ENCODE data around the gene PRODH2. TPM values are rescaled to one million over a fixed set of nuclear protein-coding genes. Genes with fewer than 3 reads are reported as not detected.

The PRODH2 gene
- total RNA-seq, 4 donors from 2014 or later = not detected

DNA sequence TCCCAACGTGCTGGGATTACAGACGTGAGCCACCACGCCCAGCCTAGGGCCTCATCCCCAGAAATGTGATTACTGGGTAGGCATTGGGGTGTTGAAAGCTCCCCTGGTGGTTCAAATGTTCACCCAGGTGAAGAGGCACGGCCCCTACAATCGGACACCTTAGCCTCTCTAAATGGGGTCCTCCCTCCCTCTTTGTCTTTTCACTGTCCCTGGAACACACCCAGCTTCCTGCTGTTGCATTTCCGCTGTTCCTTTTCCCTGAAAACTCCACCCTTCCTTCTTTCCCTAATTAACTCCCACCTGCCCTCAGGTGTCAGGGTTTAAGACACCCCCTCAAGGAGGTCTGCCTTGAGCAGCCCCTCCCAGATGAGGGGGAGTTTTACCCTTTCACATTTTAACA lies 3.6 kb upstream of the PRODH2 start:
- 15% methylated on average over 3 of the region's 6 CpGs for WGBS
- H3K4me3 ChIP-seq = no peak overlapping the region
- DNase-seq (ENCODE audit: low spot score in 2 of 2) = no peak
- no peak for TF ChIP-seq POLR2AphosphoS5 (IDR thresholded peaks at IDR 0.05)
- TF ChIP-seq, protein P1, sequence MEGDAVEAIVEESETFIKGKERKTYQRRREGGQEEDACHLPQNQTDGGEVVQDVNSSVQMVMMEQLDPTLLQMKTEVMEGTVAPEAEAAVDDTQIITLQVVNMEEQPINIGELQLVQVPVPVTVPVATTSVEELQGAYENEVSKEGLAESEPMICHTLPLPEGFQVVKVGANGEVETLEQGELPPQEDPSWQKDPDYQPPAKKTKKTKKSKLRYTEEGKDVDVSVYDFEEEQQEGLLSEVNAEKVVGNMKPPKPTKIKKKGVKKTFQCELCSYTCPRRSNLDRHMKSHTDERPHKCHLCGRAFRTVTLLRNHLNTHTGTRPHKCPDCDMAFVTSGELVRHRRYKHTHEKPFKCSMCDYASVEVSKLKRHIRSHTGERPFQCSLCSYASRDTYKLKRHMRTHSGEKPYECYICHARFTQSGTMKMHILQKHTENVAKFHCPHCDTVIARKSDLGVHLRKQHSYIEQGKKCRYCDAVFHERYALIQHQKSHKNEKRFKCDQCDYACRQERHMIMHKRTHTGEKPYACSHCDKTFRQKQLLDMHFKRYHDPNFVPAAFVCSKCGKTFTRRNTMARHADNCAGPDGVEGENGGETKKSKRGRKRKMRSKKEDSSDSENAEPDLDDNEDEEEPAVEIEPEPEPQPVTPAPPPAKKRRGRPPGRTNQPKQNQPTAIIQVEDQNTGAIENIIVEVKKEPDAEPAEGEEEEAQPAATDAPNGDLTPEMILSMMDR (IDR thresholded peaks at IDR 0.05) = no peak
- no peak for TF ChIP-seq POLR2A (IDR thresholded peaks at IDR 0.05)
- no peak for TF ChIP-seq EP300 (IDR thresholded peaks at IDR 0.05)
- H3K4me1 ChIP-seq = no peaks in the 10 kb centered on the region
- H3K27ac ChIP-seq = no peak overlapping the region
- H3K36me3 ChIP-seq = no peaks in the 10 kb centered on the region
- H3K9me3 ChIP-seq = no peaks in the 10 kb centered on the region
- peaks cover 31% of the 10 kb centered on the region for H3K27me3 ChIP-seq

- DNase-seq (ENCODE audit: low spot score in 2 of 2) = no peak
- Histone ChIP-seq H3K36me3 (no peaks in the 10 kb centered on the region), H3K27ac (no peak overlapping the region), H3K27me3 (peaks cover 31% of the 10 kb centered on the region), H3K9me3 (no peaks in the 10 kb centered on the region), H3K4me1 (no peaks in the 10 kb centered on the region), H3K4me3 (no peak overlapping the region)
- WGBS = 90% methylated on average over 11 of the region's 11 CpGs
- TF ChIP-seq POLR2AphosphoS5 (IDR thresholded peaks at IDR 0.05) (no peak), POLR2A (IDR thresholded peaks at IDR 0.05) (no peak), EP300 (IDR thresholded peaks at IDR 0.05) (no peak)
- TF ChIP-seq, protein P1 (IDR thresholded peaks at IDR 0.05) = no peak
These were observed 622 bp upstream of the PRODH2 start for GRCh38 chr19:35813043-35813890.

DNA sequence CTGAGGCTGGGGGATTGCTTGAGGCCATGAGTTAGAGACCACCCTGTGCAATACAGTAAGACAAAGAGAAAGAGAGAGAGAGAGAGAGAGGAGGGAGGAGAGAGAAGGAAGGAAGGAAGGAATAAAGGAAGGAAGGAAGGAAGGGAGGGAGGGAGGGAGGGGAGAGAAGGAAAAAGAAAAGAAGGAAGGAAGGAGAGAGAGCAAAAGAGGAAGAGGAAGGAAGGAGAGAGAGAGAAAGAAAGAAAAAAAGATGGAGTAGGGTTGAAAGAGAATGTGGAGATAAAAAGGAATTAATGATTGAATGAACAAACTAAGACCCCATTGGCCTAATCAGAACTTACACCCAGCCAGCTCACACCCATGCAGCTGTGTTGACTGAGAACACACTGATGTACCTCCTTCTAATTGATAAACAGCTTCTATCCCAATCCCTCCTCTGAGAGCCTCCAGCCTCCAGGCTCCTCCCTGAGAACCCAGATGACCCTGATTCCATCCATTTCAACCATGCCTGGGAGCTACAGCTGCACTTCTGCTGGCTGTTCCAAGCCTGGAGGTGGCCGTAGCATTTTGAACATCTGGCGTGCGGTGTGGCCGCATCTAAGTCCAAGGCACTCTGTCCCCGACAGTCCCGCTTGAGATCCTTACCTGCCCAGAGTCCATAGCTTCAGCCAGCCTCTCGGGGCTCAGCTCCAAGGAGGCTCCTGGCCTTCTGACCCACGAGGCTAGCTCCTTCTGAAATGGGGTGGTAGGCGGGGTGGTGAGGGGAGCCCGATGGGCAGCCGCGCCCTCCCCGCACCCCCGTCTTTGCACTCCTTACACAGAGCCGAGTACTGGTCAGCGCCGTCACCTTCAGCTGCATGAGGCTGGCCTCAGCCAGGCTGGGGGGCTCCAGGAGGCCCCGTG lies 1.1 kb downstream of the PRODH2 start:
- Histone ChIP-seq H3K9me3 (no peaks in the 10 kb centered on the region), H3K4me1 (no peaks in the 10 kb centered on the region), H3K27ac (no peak overlapping the region), H3K36me3 (no peaks in the 10 kb centered on the region), H3K4me3 (no peak overlapping the region), H3K27me3 (peaks cover 37% of the 10 kb centered on the region)
- TF ChIP-seq, protein P1 (IDR thresholded peaks at IDR 0.05) = no peak
- no peak for TF ChIP-seq POLR2A (IDR thresholded peaks at IDR 0.05)
- no peak for TF ChIP-seq EP300 (IDR thresholded peaks at IDR 0.05)
- TF ChIP-seq POLR2AphosphoS5 (IDR thresholded peaks at IDR 0.05) = no peak
- no peak for DNase-seq (ENCODE audit: low spot score in 2 of 2)
- WGBS = 62% methylated on average over 10 of the region's 18 CpGs

DNA sequence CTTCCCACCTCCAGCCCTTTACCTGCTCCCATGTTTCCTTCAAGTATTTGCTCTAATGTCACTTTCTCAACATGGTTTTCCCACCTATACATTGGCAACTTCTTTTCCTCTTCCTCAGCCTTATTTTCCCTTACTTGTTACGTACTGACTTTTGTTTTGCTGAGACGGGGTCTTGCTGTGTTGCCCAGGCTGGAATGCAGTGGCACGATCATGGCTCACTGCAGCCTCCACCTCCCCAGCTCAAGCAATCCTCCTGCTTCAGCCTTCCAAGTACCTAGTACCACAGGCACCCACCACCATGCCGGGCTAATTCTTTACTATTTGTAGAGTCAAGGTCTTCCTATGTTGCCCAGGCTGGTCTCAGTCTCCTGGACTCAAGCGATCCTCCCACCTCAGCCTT lies 5.0 kb downstream of the PRODH2 start:
- Histone ChIP-seq H3K9me3 (no peaks in the 10 kb centered on the region), H3K27ac (no peak overlapping the region), H3K36me3 (no peaks in the 10 kb centered on the region), H3K4me3 (no peak overlapping the region), H3K27me3 (peaks cover 31% of the 10 kb centered on the region), H3K4me1 (no peaks in the 10 kb centered on the region)
- TF ChIP-seq POLR2A (IDR thresholded peaks at IDR 0.05) (no peak), EP300 (IDR thresholded peaks at IDR 0.05) (no peak), POLR2AphosphoS5 (IDR thresholded peaks at IDR 0.05) (no peak)
- TF ChIP-seq, protein P1 (IDR thresholded peaks at IDR 0.05) = no peak
- WGBS = 88% methylated on average over 5 of the region's 5 CpGs
- no peak for DNase-seq (ENCODE audit: low spot score in 2 of 2)

DNA sequence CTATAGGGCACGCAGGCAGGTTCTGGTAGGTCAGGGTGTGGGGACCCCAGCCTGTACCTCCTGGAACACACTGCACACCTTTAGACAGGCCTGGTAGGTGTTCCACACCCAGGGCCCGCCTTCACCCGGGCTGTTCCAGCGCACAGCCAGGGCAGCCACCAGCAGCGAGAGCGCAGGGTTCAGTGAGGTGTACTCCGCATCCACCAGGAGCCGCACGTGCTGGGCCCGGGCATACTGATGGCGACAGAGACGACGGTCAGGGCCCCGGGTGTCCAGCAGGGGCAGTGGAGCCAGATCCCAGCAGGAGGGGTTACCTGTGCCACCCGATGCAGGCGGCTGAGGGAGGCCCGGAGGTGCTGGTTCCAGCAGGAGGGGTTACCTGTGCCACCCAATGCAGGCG lies 6.0 kb downstream of the PRODH2 start:
- no peak overlapping the region for H3K27ac ChIP-seq
- no peaks in the 10 kb centered on the region for H3K4me1 ChIP-seq
- no peak for TF ChIP-seq POLR2AphosphoS5 (IDR thresholded peaks at IDR 0.05)
- TF ChIP-seq, protein P1 (IDR thresholded peaks at IDR 0.05) = no peak
- TF ChIP-seq POLR2A (IDR thresholded peaks at IDR 0.05) = no peak
- TF ChIP-seq EP300 (IDR thresholded peaks at IDR 0.05) = no peak
- no peaks in the 10 kb centered on the region for H3K9me3 ChIP-seq
- no peak for DNase-seq (ENCODE audit: low spot score in 2 of 2)
- WGBS = 95% methylated on average over 17 of the region's 18 CpGs
- no peak overlapping the region for H3K4me3 ChIP-seq
- H3K36me3 ChIP-seq = no peaks in the 10 kb centered on the region
- H3K27me3 ChIP-seq = peaks cover 22% of the 10 kb centered on the region

All from suprapubic skin (tissue), 4 donors.